ENCODE measurements around the gene HAPSTR1. TPM values are rescaled to one million over a fixed set of nuclear protein-coding genes. Genes with fewer than 3 reads are reported as not detected.

The HAPSTR1 gene
- total and polyA plus RNA-seq, 2 experiments from 2014 or later, result 26.5 to 60.0 TPM

- no peak overlapping the region for H3K27ac ChIP-seq
- no peak overlapping the region for H3K4me3 ChIP-seq
- H3K4me1 ChIP-seq (ENCODE audit: low read depth), result no peaks in the 10 kb centered on the region
- H3K36me3 ChIP-seq, result peaks cover 5% of the 10 kb centered on the region
- no peaks in the 10 kb centered on the region for H3K27me3 ChIP-seq
- H3K9me3 ChIP-seq (ENCODE audit: low read depth), result no peaks in the 10 kb centered on the region
- DNase-seq (ENCODE audit: low read depth in 1 of 2, low spot score in 1 of 2), result no peak
- TF ChIP-seq, protein P1, sequence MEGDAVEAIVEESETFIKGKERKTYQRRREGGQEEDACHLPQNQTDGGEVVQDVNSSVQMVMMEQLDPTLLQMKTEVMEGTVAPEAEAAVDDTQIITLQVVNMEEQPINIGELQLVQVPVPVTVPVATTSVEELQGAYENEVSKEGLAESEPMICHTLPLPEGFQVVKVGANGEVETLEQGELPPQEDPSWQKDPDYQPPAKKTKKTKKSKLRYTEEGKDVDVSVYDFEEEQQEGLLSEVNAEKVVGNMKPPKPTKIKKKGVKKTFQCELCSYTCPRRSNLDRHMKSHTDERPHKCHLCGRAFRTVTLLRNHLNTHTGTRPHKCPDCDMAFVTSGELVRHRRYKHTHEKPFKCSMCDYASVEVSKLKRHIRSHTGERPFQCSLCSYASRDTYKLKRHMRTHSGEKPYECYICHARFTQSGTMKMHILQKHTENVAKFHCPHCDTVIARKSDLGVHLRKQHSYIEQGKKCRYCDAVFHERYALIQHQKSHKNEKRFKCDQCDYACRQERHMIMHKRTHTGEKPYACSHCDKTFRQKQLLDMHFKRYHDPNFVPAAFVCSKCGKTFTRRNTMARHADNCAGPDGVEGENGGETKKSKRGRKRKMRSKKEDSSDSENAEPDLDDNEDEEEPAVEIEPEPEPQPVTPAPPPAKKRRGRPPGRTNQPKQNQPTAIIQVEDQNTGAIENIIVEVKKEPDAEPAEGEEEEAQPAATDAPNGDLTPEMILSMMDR (IDR thresholded peaks at IDR 0.05; ENCODE audit: low read depth, low read length), result no peak
Measured at GRCh38 chr16:9124444-9124843, 33.0 kb downstream of the HAPSTR1 start.

GRCh38 chr16:9124908-9125584, 33.6 kb downstream of the HAPSTR1 start:
- Histone ChIP-seq H3K9me3 (ENCODE audit: low read depth) (no peaks in the 10 kb centered on the region), H3K27me3 (no peaks in the 10 kb centered on the region), H3K4me3 (no peak overlapping the region), H3K36me3 (peaks cover 5% of the 10 kb centered on the region), H3K4me1 (ENCODE audit: low read depth) (no peaks in the 10 kb centered on the region), H3K27ac (no peak overlapping the region)
- no peak for DNase-seq (ENCODE audit: low read depth in 1 of 2, low spot score in 1 of 2)
- TF ChIP-seq, protein P1 (IDR thresholded peaks at IDR 0.05; ENCODE audit: low read depth, low read length), result no peak

GRCh38 chr16:9125658-9126505, 34.4 kb downstream of the HAPSTR1 start:
- Histone ChIP-seq H3K4me3 (no peak overlapping the region), H3K4me1 (ENCODE audit: low read depth) (no peaks in the 10 kb centered on the region), H3K27ac (no peak overlapping the region), H3K27me3 (no peaks in the 10 kb centered on the region), H3K36me3 (peaks cover 5% of the 10 kb centered on the region), H3K9me3 (ENCODE audit: low read depth) (no peaks in the 10 kb centered on the region)
- DNase-seq (ENCODE audit: low read depth in 1 of 2, low spot score in 1 of 2), result no peak
- TF ChIP-seq, protein P1 (IDR thresholded peaks at IDR 0.05; ENCODE audit: low read depth, low read length), result no peak

DNA sequence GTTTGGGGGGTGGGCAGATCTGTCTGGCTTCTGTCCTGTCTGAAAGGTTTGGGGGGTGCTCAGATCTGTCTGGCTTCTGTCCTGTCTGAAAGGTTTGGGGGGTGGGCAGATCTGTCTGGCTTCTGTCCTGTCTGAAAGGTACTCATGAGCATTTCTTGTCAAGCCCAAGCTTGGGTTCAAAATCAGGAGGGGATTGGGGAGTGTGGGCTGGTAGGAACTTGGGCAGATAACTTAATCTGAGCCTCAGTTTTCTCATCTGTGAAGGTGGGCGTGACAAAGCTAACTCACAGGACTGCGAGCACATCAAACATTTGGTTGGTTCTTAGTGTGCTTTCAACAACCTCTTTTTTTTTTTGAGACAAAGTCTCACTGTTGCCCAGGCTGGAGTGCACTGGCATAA, 35.2 kb downstream of the HAPSTR1 start:
- Histone ChIP-seq H3K27ac (no peak overlapping the region), H3K4me3 (no peak overlapping the region), H3K27me3 (no peaks in the 10 kb centered on the region), H3K36me3 (peaks cover under 1% of the 10 kb centered on the region), H3K9me3 (ENCODE audit: low read depth) (no peaks in the 10 kb centered on the region), H3K4me1 (ENCODE audit: low read depth) (no peaks in the 10 kb centered on the region)
- no peak for DNase-seq (ENCODE audit: low read depth in 1 of 2, low spot score in 1 of 2)
- TF ChIP-seq, protein P1 (IDR thresholded peaks at IDR 0.05; ENCODE audit: low read depth, low read length), result no peak

DNA sequence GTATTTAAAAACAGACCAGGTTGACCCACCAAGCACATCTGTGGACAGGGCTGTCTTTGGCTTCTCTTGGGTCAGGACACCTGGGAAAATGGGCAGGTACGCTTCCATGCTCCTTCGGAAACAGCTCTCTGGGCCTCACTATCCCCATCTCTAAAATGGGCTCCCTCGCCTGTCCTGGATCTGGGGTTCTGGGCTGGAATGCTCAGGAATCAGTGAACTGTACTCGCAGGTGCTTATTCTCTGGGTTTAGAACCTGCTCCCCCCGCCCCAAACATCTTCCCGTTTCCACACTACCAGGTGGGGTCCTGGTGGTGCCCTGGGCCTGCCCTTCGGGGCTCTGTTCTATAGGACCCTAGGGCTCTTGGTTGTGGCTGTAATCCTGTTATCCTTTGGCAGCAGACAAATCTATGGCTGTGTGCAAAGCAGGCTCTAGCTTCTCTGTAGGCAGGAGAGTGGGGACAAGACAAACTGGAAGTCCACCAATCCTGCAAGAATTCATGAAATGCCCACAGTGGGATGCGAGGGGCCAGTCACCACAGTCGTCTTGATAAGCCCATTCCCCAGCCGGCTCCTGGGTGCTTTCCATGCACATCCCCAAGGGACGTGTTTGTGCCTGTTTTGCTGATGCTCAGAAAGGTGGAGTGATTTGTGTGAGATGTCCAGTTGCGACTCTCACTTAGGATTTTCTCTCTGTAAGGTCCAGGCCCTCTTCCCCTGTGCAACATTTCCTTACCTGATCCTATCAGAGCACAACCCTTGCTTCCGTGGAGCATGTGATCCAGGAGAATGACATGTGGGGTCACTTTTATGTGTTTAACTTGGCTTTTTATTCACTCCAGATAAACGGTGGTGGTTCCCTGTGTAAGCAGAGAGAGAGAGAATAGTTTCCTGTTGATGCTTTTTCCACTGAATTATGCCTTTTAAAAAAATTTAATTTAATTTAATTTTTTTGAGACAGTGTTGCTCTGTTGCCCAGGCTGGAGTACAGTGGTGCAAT, 37.2 kb downstream of the HAPSTR1 start:
- H3K4me1 ChIP-seq (ENCODE audit: low read depth), result no peaks in the 10 kb centered on the region
- H3K9me3 ChIP-seq (ENCODE audit: low read depth), result no peaks in the 10 kb centered on the region
- TF ChIP-seq, protein P1 (IDR thresholded peaks at IDR 0.05; ENCODE audit: low read depth, low read length), result no peak
- H3K4me3 ChIP-seq, result no peak overlapping the region
- peak overlapping the region; percentile 60 for H3K27ac ChIP-seq
- no peaks in the 10 kb centered on the region for H3K36me3 ChIP-seq
- no peak for DNase-seq (ENCODE audit: low read depth in 1 of 2, low spot score in 1 of 2)
- H3K27me3 ChIP-seq, result no peaks in the 10 kb centered on the region

Data from cardiac muscle cell (in vitro differentiated cells and primary cell).